Activated B cell treated with CpG ODN at 0.5 μM for 24 hours (primary cell): ENCODE results near the gene RARRES1. TPM values are rescaled to one million over a fixed set of nuclear protein-coding genes. Genes with fewer than 3 reads are reported as not detected.

Experiments
- ATAC-seq: fragments of 200-7000 bp; cut with Tn5 transposase; one replicate; pipeline ENCODE4 v1.10.0; 2021; ENCODE audit warnings: low read depth, mild to moderate bottlenecking, moderate library complexity
- CTCF ChIA-PET: fragments of 350-600 bp; sonication (Branson Sonifier 250); formaldehyde crosslinking; loops from one replicate; lab custom pipeline; 2021; ENCODE audit warnings: antibody characterized with exemption; lab: Charles Lee
- POLR2A ChIA-PET: fragments of 350-600 bp; sonication (Branson Sonifier 250); formaldehyde crosslinking; loops from one replicate; lab custom pipeline; 2021; ENCODE audit warnings: antibody characterized with exemption; lab: Charles Lee
- DNase-seq: peaks from one replicate; pipeline ENCODE4 v3.0.0; 2022
- H3K27ac Mint-ChIP-seq: one replicate; pipeline ENCODE4 v1.8.0; 2020; ENCODE audit warnings: mixed read lengths
- H3K27me3 Mint-ChIP-seq: one replicate; pipeline ENCODE4 v1.8.0; 2021; ENCODE audit warnings: mixed read lengths
- H3K36me3 Mint-ChIP-seq: one replicate; pipeline ENCODE4 v1.8.0; 2021; ENCODE audit warnings: low read depth, mixed read lengths
- H3K4me1 Mint-ChIP-seq: one replicate; pipeline ENCODE4 v1.8.0; 2021; ENCODE audit warnings: mixed read lengths
- H3K4me3 Mint-ChIP-seq: one replicate; pipeline ENCODE4 v1.8.0; 2020; ENCODE audit warnings: mild to moderate bottlenecking, mixed read lengths
- H3K9me3 Mint-ChIP-seq: one replicate; pipeline ENCODE4 v1.8.0; 2020; ENCODE audit warnings: mixed read lengths
- intact Hi-C: fragments of 100-400 bp; cut with micrococcal nuclease; formaldehyde crosslinking; loops from one replicate; pipeline ENCODE4 v1.15.1; 2024
- total RNA-seq: library from RNA; stranded (reverse); gene quantifications from 2 replicates; pipeline ENCODE4 v1.2.3, GENCODE V29; 2022
- TF ChIP-seq, protein P1 (sequence below): fragments of 200-600 bp; IDR thresholded peaks from one replicate; pipeline ENCODE4 v1.8.0; 2022; ENCODE audit warnings: antibody characterized with exemption, mild to moderate bottlenecking

RARRES1 gene
- total RNA-seq, 1 donor from 2014 or later: not detected

DNA sequence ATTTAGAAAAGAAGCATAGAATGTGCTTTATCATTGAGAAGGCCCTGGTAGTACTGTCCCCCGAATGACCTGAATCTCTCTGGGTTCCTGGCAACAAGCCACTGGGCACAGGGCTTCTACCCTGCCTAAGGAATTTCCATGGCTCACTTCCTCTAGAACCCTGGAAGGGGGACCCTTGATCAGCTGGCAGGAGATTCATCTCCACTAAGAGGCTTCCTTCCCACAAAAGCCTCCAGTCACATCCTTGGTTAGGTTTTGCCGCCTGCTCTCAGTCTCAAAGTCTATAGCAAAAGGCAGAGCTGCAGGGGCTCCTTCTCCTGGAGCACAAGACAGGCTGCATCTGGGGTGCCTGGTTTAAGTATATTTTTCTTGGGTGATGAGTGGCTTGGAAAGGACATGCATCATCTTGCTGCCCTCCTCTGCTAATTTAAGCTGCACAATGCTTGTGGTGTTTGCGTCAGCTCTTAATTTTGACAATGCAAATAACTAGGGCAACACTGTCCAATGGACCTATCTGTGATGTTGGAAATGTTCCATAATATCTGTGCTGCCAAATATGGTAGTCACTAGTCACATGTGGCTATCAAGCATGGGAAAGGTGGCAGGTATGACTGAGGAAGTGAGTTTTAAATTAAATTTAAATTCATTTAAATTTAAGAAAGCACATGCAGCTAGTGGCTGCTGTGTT is 33.4 kb upstream of the RARRES1 start:
- CTCF ChIA-PET: interaction anchor here (1.5 kb wide), 1 partner anchor 26 kb away, joined by 5 read pairs; no protein-coding TSS in a partner anchor

DNA sequence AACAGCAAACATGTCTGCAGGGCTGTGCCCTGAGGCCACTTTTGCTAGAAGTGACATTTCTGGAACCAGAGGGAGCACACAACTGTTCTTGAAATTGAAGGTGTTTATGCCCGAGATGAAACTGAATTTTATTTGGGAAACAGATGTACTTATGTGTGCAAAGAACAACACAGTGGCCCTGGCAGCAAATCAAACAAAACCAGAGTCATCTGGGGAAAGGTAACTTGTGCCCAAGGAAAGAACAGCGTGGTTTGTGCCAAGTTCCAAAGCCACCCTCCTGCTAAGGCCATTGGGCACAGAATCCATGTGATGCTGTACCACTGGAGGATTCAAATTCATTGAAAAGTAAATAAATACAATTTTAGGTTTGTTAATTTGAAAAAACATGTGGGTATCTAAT is 31.2 kb upstream of the RARRES1 start:
- ATAC-seq: no peak
- Mint-ChIP-seq H3K4me1 (no peaks in the 10 kb centered on the region), H3K27ac (no peak overlapping the region), H3K9me3 (no peaks in the 10 kb centered on the region), H3K4me3 (no peak overlapping the region), H3K36me3 (no peaks in the 10 kb centered on the region), H3K27me3 (no peaks in the 10 kb centered on the region)
- no peak for DNase-seq
- ChIA-PET POLR2A (no interaction called here), CTCF (no interaction called here)
- TF ChIP-seq, protein P1, sequence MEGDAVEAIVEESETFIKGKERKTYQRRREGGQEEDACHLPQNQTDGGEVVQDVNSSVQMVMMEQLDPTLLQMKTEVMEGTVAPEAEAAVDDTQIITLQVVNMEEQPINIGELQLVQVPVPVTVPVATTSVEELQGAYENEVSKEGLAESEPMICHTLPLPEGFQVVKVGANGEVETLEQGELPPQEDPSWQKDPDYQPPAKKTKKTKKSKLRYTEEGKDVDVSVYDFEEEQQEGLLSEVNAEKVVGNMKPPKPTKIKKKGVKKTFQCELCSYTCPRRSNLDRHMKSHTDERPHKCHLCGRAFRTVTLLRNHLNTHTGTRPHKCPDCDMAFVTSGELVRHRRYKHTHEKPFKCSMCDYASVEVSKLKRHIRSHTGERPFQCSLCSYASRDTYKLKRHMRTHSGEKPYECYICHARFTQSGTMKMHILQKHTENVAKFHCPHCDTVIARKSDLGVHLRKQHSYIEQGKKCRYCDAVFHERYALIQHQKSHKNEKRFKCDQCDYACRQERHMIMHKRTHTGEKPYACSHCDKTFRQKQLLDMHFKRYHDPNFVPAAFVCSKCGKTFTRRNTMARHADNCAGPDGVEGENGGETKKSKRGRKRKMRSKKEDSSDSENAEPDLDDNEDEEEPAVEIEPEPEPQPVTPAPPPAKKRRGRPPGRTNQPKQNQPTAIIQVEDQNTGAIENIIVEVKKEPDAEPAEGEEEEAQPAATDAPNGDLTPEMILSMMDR: no peak
- intact Hi-C loops: no loop called here

More for the DNA sequence above, 33.4 kb upstream of the RARRES1 start:
- DNase-seq (no peak), ATAC-seq (no peak)
- Mint-ChIP-seq H3K9me3 (no peaks in the 10 kb centered on the region), H3K27me3 (no peaks in the 10 kb centered on the region), H3K4me3 (no peak overlapping the region), H3K4me1 (no peaks in the 10 kb centered on the region), H3K36me3 (no peaks in the 10 kb centered on the region), H3K27ac (no peak overlapping the region)
- POLR2A ChIA-PET: no interaction called here
- TF ChIP-seq, protein P1: no peak
- intact Hi-C loops: no loop called here

DNA sequence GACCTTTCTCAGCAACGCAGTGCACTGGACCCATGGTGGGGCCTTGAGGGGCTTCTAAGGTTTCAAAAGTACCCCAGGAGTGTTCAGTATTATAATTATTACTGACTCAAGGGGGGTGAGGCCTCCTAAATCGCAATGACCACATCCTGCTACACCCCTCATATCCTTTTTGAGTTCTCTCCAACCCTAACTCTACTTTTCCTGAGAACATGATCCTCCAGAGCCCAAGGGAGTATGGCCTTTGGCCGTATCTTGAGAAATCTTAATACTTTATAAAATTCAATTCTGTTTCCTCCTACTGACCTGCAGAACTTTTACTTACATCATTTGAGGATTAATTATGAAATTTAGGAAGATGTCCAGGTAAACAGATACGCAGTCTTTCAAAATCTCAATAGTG is 30.4 kb upstream of the RARRES1 start:
- ChIA-PET POLR2A (no interaction called here), CTCF (no interaction called here)
- TF ChIP-seq, protein P1: no peak

DNA sequence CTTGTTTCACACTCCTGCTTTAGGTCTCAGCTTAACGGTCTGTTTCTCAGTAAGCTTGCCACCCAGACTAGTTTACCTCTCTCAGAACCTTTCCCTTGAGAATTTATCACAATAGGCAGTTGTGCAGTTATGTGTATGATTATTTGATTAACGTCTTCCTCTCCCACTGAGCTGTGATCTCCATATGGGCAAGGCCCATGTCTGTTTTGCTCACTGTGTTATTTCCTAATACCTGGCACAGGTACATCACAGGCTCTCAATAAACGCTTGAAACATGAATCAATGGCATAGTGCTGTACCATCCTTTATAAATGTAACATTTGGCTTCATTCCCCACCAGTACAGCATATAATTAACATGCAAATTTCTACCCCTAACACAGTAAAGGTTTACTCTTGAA is 29.1 kb upstream of the RARRES1 start:
- Mint-ChIP-seq H3K4me3 (no peak overlapping the region), H3K36me3 (no peaks in the 10 kb centered on the region), H3K9me3 (no peaks in the 10 kb centered on the region), H3K27ac (no peak overlapping the region), H3K27me3 (no peaks in the 10 kb centered on the region), H3K4me1 (no peaks in the 10 kb centered on the region)
- no peak for ATAC-seq
- ChIA-PET CTCF (no interaction called here), POLR2A (no interaction called here)
- TF ChIP-seq, protein P1: no peak
- no peak for DNase-seq
- intact Hi-C loops: no loop called here

More for the DNA sequence above, 30.4 kb upstream of the RARRES1 start:
- DNase-seq: no peak
- no peaks in the 10 kb centered on the region for H3K36me3 Mint-ChIP-seq
- no peak overlapping the region for H3K27ac Mint-ChIP-seq
- no peaks in the 10 kb centered on the region for H3K9me3 Mint-ChIP-seq
- ATAC-seq: no peak
- no peaks in the 10 kb centered on the region for H3K4me1 Mint-ChIP-seq
- no peaks in the 10 kb centered on the region for H3K27me3 Mint-ChIP-seq
- intact Hi-C loops: no loop called here
- H3K4me3 Mint-ChIP-seq: no peak overlapping the region

DNA sequence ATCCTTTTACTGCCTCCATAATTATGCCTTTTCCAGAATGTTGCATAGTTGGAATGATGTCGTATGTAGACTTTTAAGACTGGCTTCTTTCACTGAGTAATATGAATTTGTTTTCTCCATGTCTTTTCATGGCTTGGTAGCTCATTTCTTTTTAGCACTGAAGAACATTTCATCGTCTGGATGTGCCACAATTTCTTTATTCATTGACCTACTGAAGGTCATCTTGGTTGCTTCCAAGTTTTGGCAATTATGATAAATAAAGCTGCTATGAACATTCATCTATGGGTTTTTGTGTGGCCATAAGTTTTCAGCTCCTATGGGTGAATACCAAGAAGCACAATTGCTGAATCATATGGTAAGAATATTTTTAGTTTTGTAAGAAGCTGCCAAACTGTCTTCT is 23.2 kb upstream of the RARRES1 start:
- ATAC-seq: no peak
- H3K36me3 Mint-ChIP-seq: no peaks in the 10 kb centered on the region
- intact Hi-C loops: no loop called here
- no peak overlapping the region for H3K4me3 Mint-ChIP-seq
- no peaks in the 10 kb centered on the region for H3K4me1 Mint-ChIP-seq
- H3K27me3 Mint-ChIP-seq: no peaks in the 10 kb centered on the region
- no peak for DNase-seq
- TF ChIP-seq, protein P1: no peak
- H3K27ac Mint-ChIP-seq: no peak overlapping the region
- ChIA-PET POLR2A (no interaction called here), CTCF (interaction anchor here (1.0 kb wide), 1 partner anchor 28 kb away, joined by 3 read pairs; no protein-coding TSS in a partner anchor)
- H3K9me3 Mint-ChIP-seq: no peaks in the 10 kb centered on the region
